K562 (cell line): ENCODE results near the gene ARL10. TPM values are rescaled to one million over a fixed set of nuclear protein-coding genes. Genes with fewer than 3 reads are reported as not detected.

Source experiments
- ELF1 ChIP-seq: fragments of 200-800 bp; sonication (Bioruptor generic); IDR thresholded peaks from 2 replicates; pipeline ENCODE4 v1.6.1; 2016; ENCODE audit warnings: missing genetic modification characterization, missing compliant biosample characterization
- HNRNPK ChIP-seq: fragments of 200-400 bp; formaldehyde crosslinking; IDR thresholded peaks from one replicate; pipeline ENCODE4 v1.6.1; 2018; ENCODE audit warnings: mild to moderate bottlenecking, low read depth, low read length; ENCODE audit not compliant: poor library complexity, severe bottlenecking
- NBN ChIP-seq: fragments of 450-650 bp; IDR thresholded peaks from 2 replicates; pipeline ENCODE4 v1.6.1; 2016; ENCODE audit warnings: low read depth, mild to moderate bottlenecking
- NCOA6 ChIP-seq: fragments of 450-650 bp; IDR thresholded peaks from 2 replicates; pipeline ENCODE4 v1.6.1; 2017; ENCODE audit warnings: mild to moderate bottlenecking
- PCBP2 ChIP-seq: fragments of 200-400 bp; formaldehyde crosslinking; IDR thresholded peaks from 2 replicates; pipeline ENCODE4 v1.6.1; 2018; ENCODE audit warnings: low read length, low read depth, mild to moderate bottlenecking, moderate library complexity; ENCODE audit not compliant: poor library complexity, severe bottlenecking
- RBM25 ChIP-seq: fragments of 200-400 bp; formaldehyde crosslinking; IDR thresholded peaks from 2 replicates; pipeline ENCODE4 v1.6.1; 2018; ENCODE audit warnings: low read length, low read depth, moderate library complexity; ENCODE audit not compliant: severe bottlenecking
- RNF2 ChIP-seq: sonication (generic); IDR thresholded peaks from 2 replicates; pipeline ENCODE4 v1.6.1; 2016
- STAT5A ChIP-seq: IDR thresholded peaks from 2 replicates; pipeline ENCODE4 v1.6.1; 2012; ENCODE audit warnings: low read length, inconsistent platforms, borderline replicate concordance
- TCF7 ChIP-seq: sonication (generic); IDR thresholded peaks from 2 replicates; pipeline ENCODE4 v1.6.1; 2016; ENCODE audit warnings: antibody characterized with exemption, borderline replicate concordance
- ZFP1 ChIP-seq: fragments of 450-650 bp; formaldehyde crosslinking; IDR thresholded peaks from 2 replicates; pipeline ENCODE4 v1.4.0; 2020; ENCODE audit warnings: mild to moderate bottlenecking, mixed read lengths
- ZNF133 ChIP-seq: fragments of 250-450 bp; sonication (Bioruptor Pico); IDR thresholded peaks from 2 replicates; pipeline ENCODE4 v1.4.0; 2020; ENCODE audit warnings: mild to moderate bottlenecking
- ZNF830 ChIP-seq: fragments of 250-450 bp; sonication (Bioruptor Pico); IDR thresholded peaks from 2 replicates; pipeline ENCODE4 v1.5.0; 2021; ENCODE audit warnings: mild to moderate bottlenecking
- ZSCAN32 ChIP-seq: fragments of 450-650 bp; formaldehyde crosslinking; IDR thresholded peaks from 2 replicates; pipeline ENCODE4 v1.4.0; 2020; ENCODE audit warnings: mild to moderate bottlenecking, moderate library complexity
- polyA plus RNA-seq, 8 experiments: library from polyadenylated mRNA; depleted of rRNA in 4 of 8; stranded (reverse) in 5 of 8; unstranded in 3 of 8; fragments of >200 nt; fragmentation: Nextera tagmentation in 2 of 8; fragmentation: Illumina TruSeq in 1 of 8; extraction: Ambion mirVana in 2 of 8; extraction: Trizol in 1 of 8; gene quantifications; 2 replicates each; pipeline versions ENCODE4 v1.2.1 to v1.2.3, GENCODE V29; 2011 to 2014; ENCODE audit warnings: inconsistent platforms in 1 of 8, missing spikeins in 1 of 8
- total RNA-seq, 7 experiments: library from RNA; depleted of rRNA in 6 of 7; stranded (reverse); fragments of >200 nt in 6 of 7; fragmentation: Illumina TruSeq in 2 of 7; extraction: Trizol in 2 of 7; gene quantifications; 2 replicates each; pipeline versions ENCODE4 v1.2.1 to v1.2.3, GENCODE V29; 2011 to 2021; ENCODE audit warnings: low replicate concordance in 1 of 7
- TF ChIP-seq, protein P1 (sequence below): fragments of 250-450 bp; sonication (Bioruptor Pico); IDR thresholded peaks from 2 replicates; pipeline ENCODE4 v1.5.0; 2021
- TF ChIP-seq, protein P2 (sequence below): fragments of 200-400 bp; formaldehyde crosslinking; IDR thresholded peaks from 2 replicates; pipeline ENCODE4 v1.6.1; 2017; ENCODE audit warnings: mild to moderate bottlenecking, low read depth, low read length, moderate library complexity
- TF ChIP-seq, protein P3 (sequence below): sonication (generic); formaldehyde crosslinking; IDR thresholded peaks from 2 replicates; pipeline ENCODE4 v1.8.0; 2022; ENCODE audit warnings: missing genetic modification reagents, mild to moderate bottlenecking, borderline replicate concordance
- TF ChIP-seq, protein P4 (sequence below): fragments of 250-450 bp; sonication (Bioruptor Pico); IDR thresholded peaks from 2 replicates; pipeline ENCODE4 v1.5.0; 2021; ENCODE audit warnings: mild to moderate bottlenecking, borderline replicate concordance
- TF ChIP-seq, protein P5 (sequence below): fragments of 450-650 bp; IDR thresholded peaks from 2 replicates; pipeline ENCODE4 v1.6.1; 2016
- TF ChIP-seq, protein P6 (sequence below): sonication (generic); formaldehyde crosslinking; IDR thresholded peaks from 2 replicates; pipeline ENCODE4 v1.5.0; 2020; ENCODE audit warnings: missing genetic modification reagents

The ARL10 gene
- total and polyA plus RNA-seq, 9 of the 15 experiments (the other 6 are each of a cell fraction or from before 2014, with no cell fraction given) = under 0.01 to 0.40 (median 0.34) TPM; not detected in 3

DNA sequence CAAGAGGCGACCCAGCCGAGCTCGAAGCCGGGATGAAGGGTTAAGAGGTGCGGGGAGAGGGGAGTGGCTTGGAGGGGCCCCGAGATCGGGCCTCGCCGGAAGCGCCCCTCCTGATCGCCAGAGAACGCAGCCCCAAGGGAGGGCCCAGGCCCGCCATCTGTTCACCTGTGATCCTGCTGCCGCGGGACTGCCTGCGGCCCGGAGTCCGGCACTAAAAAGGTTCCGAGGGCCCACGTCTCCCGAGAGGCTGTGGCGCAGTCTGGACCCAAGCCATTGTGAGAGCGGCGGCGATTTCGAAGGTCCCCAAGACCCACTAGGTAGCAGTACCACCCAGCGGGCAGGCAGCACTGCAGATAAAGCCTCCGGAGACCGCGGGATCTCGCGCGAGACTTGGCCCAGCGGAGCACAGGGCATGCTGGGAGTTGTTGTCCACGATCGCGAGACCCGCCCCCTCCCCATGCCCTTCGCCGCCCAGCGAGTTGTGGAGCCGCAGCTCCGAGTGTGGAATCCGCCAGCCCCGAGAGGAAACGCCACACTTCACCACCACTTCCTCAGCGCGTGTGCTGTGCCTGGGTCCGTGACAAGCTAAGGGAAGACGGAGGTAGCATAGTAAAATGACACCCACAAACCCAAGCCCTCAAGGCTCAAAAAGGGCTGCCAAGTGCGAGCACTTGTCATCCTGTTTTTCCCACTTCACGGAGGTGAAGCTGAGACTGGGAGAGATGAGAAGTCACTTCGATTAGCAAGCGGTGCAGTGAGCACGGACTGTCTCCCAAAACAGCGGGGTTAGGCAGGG lies 3.7 kb upstream of the ARL10 start, which contains the start of gene KIAA1191 (continued):
- TF ChIP-seq HNRNPK = no peak
- TF ChIP-seq RBM25 = peak; percentile 40
- TF ChIP-seq, protein P1, sequence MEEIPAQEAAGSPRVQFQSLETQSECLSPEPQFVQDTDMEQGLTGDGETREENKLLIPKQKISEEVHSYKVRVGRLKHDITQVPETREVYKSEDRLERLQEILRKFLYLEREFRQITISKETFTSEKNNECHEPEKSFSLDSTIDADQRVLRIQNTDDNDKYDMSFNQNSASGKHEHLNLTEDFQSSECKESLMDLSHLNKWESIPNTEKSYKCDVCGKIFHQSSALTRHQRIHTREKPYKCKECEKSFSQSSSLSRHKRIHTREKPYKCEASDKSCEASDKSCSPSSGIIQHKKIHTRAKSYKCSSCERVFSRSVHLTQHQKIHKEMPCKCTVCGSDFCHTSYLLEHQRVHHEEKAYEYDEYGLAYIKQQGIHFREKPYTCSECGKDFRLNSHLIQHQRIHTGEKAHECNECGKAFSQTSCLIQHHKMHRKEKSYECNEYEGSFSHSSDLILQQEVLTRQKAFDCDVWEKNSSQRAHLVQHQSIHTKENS (CRISPR knock-in tag) = no peak
- no peak for TF ChIP-seq ZNF830 (CRISPR knock-in tag)
- TF ChIP-seq, protein P2, sequence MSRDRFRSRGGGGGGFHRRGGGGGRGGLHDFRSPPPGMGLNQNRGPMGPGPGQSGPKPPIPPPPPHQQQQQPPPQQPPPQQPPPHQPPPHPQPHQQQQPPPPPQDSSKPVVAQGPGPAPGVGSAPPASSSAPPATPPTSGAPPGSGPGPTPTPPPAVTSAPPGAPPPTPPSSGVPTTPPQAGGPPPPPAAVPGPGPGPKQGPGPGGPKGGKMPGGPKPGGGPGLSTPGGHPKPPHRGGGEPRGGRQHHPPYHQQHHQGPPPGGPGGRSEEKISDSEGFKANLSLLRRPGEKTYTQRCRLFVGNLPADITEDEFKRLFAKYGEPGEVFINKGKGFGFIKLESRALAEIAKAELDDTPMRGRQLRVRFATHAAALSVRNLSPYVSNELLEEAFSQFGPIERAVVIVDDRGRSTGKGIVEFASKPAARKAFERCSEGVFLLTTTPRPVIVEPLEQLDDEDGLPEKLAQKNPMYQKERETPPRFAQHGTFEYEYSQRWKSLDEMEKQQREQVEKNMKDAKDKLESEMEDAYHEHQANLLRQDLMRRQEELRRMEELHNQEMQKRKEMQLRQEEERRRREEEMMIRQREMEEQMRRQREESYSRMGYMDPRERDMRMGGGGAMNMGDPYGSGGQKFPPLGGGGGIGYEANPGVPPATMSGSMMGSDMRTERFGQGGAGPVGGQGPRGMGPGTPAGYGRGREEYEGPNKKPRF = no peak
- TF ChIP-seq NCOA6 = no peak
- TF ChIP-seq ZFP1 (CRISPR knock-in tag) = no peak
- no peak for TF ChIP-seq RNF2
- TF ChIP-seq, protein P3, sequence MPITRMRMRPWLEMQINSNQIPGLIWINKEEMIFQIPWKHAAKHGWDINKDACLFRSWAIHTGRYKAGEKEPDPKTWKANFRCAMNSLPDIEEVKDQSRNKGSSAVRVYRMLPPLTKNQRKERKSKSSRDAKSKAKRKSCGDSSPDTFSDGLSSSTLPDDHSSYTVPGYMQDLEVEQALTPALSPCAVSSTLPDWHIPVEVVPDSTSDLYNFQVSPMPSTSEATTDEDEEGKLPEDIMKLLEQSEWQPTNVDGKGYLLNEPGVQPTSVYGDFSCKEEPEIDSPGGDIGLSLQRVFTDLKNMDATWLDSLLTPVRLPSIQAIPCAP (CRISPR knock-in tag) = no peak
- TF ChIP-seq TCF7 = no peak
- TF ChIP-seq NBN = peak; percentile 51; the same call in 1 of the 2 replicates
- TF ChIP-seq, protein P4, sequence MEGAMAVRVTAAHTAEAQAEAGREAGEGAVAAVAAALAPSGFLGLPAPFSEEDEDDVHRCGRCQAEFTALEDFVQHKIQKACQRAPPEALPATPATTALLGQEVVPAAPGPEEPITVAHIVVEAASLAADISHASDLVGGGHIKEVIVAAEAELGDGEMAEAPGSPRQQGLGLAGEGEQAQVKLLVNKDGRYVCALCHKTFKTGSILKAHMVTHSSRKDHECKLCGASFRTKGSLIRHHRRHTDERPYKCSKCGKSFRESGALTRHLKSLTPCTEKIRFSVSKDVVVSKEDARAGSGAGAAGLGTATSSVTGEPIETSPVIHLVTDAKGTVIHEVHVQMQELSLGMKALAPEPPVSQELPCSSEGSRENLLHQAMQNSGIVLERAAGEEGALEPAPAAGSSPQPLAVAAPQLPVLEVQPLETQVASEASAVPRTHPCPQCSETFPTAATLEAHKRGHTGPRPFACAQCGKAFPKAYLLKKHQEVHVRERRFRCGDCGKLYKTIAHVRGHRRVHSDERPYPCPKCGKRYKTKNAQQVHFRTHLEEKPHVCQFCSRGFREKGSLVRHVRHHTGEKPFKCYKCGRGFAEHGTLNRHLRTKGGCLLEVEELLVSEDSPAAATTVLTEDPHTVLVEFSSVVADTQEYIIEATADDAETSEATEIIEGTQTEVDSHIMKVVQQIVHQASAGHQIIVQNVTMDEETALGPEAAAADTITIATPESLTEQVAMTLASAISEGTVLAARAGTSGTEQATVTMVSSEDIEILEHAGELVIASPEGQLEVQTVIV (CRISPR knock-in tag) = no peak
- TF ChIP-seq ZSCAN32 (CRISPR knock-in tag) = 0 out of 2 replicates have a peak, but pooled peaks have one; percentile 11
- no peak for TF ChIP-seq STAT5A
- no peak for TF ChIP-seq PCBP2
- TF ChIP-seq, protein P5, sequence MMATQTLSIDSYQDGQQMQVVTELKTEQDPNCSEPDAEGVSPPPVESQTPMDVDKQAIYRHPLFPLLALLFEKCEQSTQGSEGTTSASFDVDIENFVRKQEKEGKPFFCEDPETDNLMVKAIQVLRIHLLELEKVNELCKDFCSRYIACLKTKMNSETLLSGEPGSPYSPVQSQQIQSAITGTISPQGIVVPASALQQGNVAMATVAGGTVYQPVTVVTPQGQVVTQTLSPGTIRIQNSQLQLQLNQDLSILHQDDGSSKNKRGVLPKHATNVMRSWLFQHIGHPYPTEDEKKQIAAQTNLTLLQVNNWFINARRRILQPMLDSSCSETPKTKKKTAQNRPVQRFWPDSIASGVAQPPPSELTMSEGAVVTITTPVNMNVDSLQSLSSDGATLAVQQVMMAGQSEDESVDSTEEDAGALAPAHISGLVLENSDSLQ = no peak
- TF ChIP-seq ZNF133 (CRISPR knock-in tag) = no peak
- TF ChIP-seq ELF1 (tag) = no peak; the same call in 1 of the 2 replicates
- TF ChIP-seq, protein P6, sequence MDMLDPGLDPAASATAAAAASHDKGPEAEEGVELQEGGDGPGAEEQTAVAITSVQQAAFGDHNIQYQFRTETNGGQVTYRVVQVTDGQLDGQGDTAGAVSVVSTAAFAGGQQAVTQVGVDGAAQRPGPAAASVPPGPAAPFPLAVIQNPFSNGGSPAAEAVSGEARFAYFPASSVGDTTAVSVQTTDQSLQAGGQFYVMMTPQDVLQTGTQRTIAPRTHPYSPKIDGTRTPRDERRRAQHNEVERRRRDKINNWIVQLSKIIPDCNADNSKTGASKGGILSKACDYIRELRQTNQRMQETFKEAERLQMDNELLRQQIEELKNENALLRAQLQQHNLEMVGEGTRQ (CRISPR knock-in tag) = no peak
